Right cardiac atrium (tissue), 5 donors: ENCODE data around the gene ATF5. TPM values are rescaled to one million over a fixed set of nuclear protein-coding genes. Genes with fewer than 3 reads are reported as not detected.
A peak's percentile ranks its signal among the peaks of the same experiment; 100 is the strongest.
"Not testable (repeated sequence)": the region's sequence is repeated elsewhere in the genome, so short reads cannot be mapped to it uniquely, and the experiment has no call there.

Source experiments
- ATAC-seq, 2 donors: fragments of 200-7000 bp; cut with Tn5 transposase; one replicate each; pipeline versions ENCODE4 v1.8.0 to v1.9.1; 2020; ENCODE audit warnings: moderate library complexity in 2 of 2, mild to moderate bottlenecking in 1 of 2
- DNase-seq, 3 donors: peaks; one replicate each; pipeline ENCODE4 v3.0.0-alpha.2; 2020
- H3K27ac ChIP-seq: one replicate; pipeline ENCODE4 v1.5.1; 2013; ENCODE audit warnings: mild to moderate bottlenecking, low read length, control low read depth, moderate library complexity
- H3K27me3 ChIP-seq: one replicate; pipeline ENCODE4 v1.6.1; 2013; ENCODE audit not compliant: control insufficient read depth, insufficient read depth
- H3K4me1 ChIP-seq: one replicate; pipeline ENCODE4 v1.6.1; 2013; ENCODE audit warnings: low read length; ENCODE audit not compliant: control insufficient read depth, insufficient read depth
- H3K4me3 ChIP-seq: one replicate; pipeline ENCODE4 v1.5.1; 2013; ENCODE audit warnings: low read length, control low read depth
- H3K9me3 ChIP-seq: one replicate; pipeline ENCODE4 v1.6.1; 2013; ENCODE audit warnings: low read length; ENCODE audit not compliant: control insufficient read depth
- WGBS: extraction: QIAGEN DNeasy Blood & Tissue Kit; methylation state at CpG from one replicate; pipeline ENCODE4 v1.1.7; 2013; 5-methylcytosine and 5-hydroxymethylcytosine counted together
- intact Hi-C, 4 donors: fragments of 100-400 bp; cut with DNase I; formaldehyde crosslinking; loops; one replicate each; pipeline versions ENCODE4 v1.11.0 to v1.14.0; 2022 to 2023
- polyA plus RNA-seq: library from polyadenylated mRNA; stranded (reverse); fragments of 200-250 nt; gene quantifications from one replicate; pipeline ENCODE4 v1.2.3, GENCODE V29; 2013
- total RNA-seq, 4 donors: library from RNA; stranded (reverse); fragmentation: NEBNext Ultra II Directional; extraction: Animal tissue kit (Norgen Biotek cat#: 25700); gene quantifications; one replicate each; pipeline ENCODE4 v1.2.1, GENCODE V29; 2021
- donor health status: healthy with polysubstance abuse.
- donor health status: DM: no; HTN: yes; CAD: no.
- donor health status: DM: no; HTN: no; CAD: no.
- donor health status: DM: no; HTN: yes; CAD: no; lungs with severe emphysema.
- donor health status: DM: yes; HTN: yes; CAD: no.

The ATF5 gene
- total and polyA plus RNA-seq, 5 donors, result 7.1 to 16.8 (median 10.8) TPM

GRCh38 chr19:49968279-49968922 is 39.4 kb downstream of the ATF5 start:
- 73% methylated on average over 5 of the region's 5 CpGs for WGBS

GRCh38 chr19:49969355-49969754 is 40.4 kb downstream of the ATF5 start:
- H3K4me1 ChIP-seq, H3K27ac ChIP-seq, H3K9me3 ChIP-seq, H3K27me3 ChIP-seq, DNase-seq, H3K4me3 ChIP-seq, intact Hi-C loops: not testable (repeated sequence)
- 15% methylated on average over 4 of the region's 9 CpGs for WGBS
- ATAC-seq, result peak; percentile 59 to 61

More at GRCh38 chr19:49968279-49968922, 39.4 kb downstream of the ATF5 start:
- Histone ChIP-seq H3K4me1 (no peaks in the 10 kb centered on the region), H3K27ac (no peak overlapping the region), H3K9me3 (no peaks in the 10 kb centered on the region), H3K4me3 (no peak overlapping the region), H3K27me3 (no peaks in the 10 kb centered on the region)
- DNase-seq, result peak in 1 of 3 donors; percentile 67
- intact Hi-C loops, result no loop called here
- ATAC-seq, result no peak

- peak in 1 of 3 donors; percentile 70 for DNase-seq
- no peaks in the 10 kb centered on the region for H3K4me1 ChIP-seq
- no peaks in the 10 kb centered on the region for H3K27me3 ChIP-seq
- no peak overlapping the region for H3K4me3 ChIP-seq
- H3K9me3 ChIP-seq, result no peaks in the 10 kb centered on the region
- intact Hi-C loops, result no loop called here
- H3K27ac ChIP-seq, result no peak overlapping the region
- WGBS, result 60% methylated on average over 12 of the region's 12 CpGs
- ATAC-seq, result no peak
These were observed 43.0 kb downstream of the ATF5 start for GRCh38 chr19:49971991-49972411.

GRCh38 chr19:49972841-49973240 is 43.8 kb downstream of the ATF5 start:
- Histone ChIP-seq H3K27me3 (no peaks in the 10 kb centered on the region), H3K27ac (no peak overlapping the region), H3K9me3 (no peaks in the 10 kb centered on the region), H3K4me1 (no peaks in the 10 kb centered on the region), H3K4me3 (no peak overlapping the region)
- DNase-seq (no peak), ATAC-seq (no peak)
- 85% methylated on average over 6 of the region's 6 CpGs for WGBS
- intact Hi-C loops, result no loop called here

GRCh38 chr19:49973987-49974386 is 45.0 kb downstream of the ATF5 start:
- H3K9me3 ChIP-seq, result no peaks in the 10 kb centered on the region
- WGBS, result 85% methylated on average over 18 of the region's 18 CpGs
- H3K4me1 ChIP-seq, result no peaks in the 10 kb centered on the region
- H3K27ac ChIP-seq, result no peak overlapping the region
- no peaks in the 10 kb centered on the region for H3K27me3 ChIP-seq
- no peak overlapping the region for H3K4me3 ChIP-seq
- ATAC-seq, result no peak
- intact Hi-C loops, result no loop called here
- DNase-seq, result peak in 2 of 3 donors; percentile 39 to 64

GRCh38 chr19:49975051-49975450 is 46.0 kb downstream of the ATF5 start:
- no peaks in the 10 kb centered on the region for H3K27me3 ChIP-seq
- WGBS, result 78% methylated on average over 7 of the region's 7 CpGs
- no peaks in the 10 kb centered on the region for H3K4me1 ChIP-seq
- intact Hi-C loops, result no loop called here
- H3K4me3 ChIP-seq, result no peak overlapping the region
- peak in 1 of 3 donors; percentile 45 for DNase-seq
- no peak overlapping the region for H3K27ac ChIP-seq
- ATAC-seq, result no peak
- no peaks in the 10 kb centered on the region for H3K9me3 ChIP-seq

GRCh38 chr19:49976496-49976895 is 47.5 kb downstream of the ATF5 start:
- H3K27me3 ChIP-seq, result no peaks in the 10 kb centered on the region
- H3K9me3 ChIP-seq, result no peaks in the 10 kb centered on the region
- H3K4me1 ChIP-seq, result no peaks in the 10 kb centered on the region
- 61% methylated on average over 3 of the region's 3 CpGs for WGBS
- ATAC-seq (no peak), DNase-seq (peak in 1 of 3 donors; percentile 24)
- intact Hi-C loops, result no loop called here
- no peak overlapping the region for H3K27ac ChIP-seq
- no peak overlapping the region for H3K4me3 ChIP-seq

GRCh38 chr19:49977076-49977475 is 48.1 kb downstream of the ATF5 start:
- H3K9me3 ChIP-seq, result no peaks in the 10 kb centered on the region
- ATAC-seq (no peak), DNase-seq (peak in 1 of 3 donors; percentile 16)
- no peaks in the 10 kb centered on the region for H3K27me3 ChIP-seq
- no peak overlapping the region for H3K27ac ChIP-seq
- H3K4me3 ChIP-seq, result no peak overlapping the region
- intact Hi-C loops, result no loop called here
- H3K4me1 ChIP-seq, result no peaks in the 10 kb centered on the region
- WGBS, result 84% methylated on average over 13 of the region's 13 CpGs

- Histone ChIP-seq H3K4me1 (no peaks in the 10 kb centered on the region), H3K9me3 (no peaks in the 10 kb centered on the region), H3K27ac (no peak overlapping the region), H3K4me3 (no peak overlapping the region), H3K27me3 (no peaks in the 10 kb centered on the region)
- ATAC-seq (no peak), DNase-seq (peak in 1 of 3 donors; percentile 17)
- intact Hi-C loops, result no loop called here
- 87% methylated on average over 18 of the region's 18 CpGs for WGBS
These were observed 48.9 kb downstream of the ATF5 start for GRCh38 chr19:49977881-49978280.

GRCh38 chr19:49978324-49978723 is 49.3 kb downstream of the ATF5 start:
- WGBS, result 82% methylated on average over 11 of the region's 11 CpGs
- intact Hi-C loops, result no loop called here
- H3K4me3 ChIP-seq, result no peak overlapping the region
- H3K27me3 ChIP-seq, result no peaks in the 10 kb centered on the region
- no peaks in the 10 kb centered on the region for H3K4me1 ChIP-seq
- DNase-seq, result peak in 1 of 3 donors; percentile 16
- ATAC-seq, result no peak
- no peaks in the 10 kb centered on the region for H3K9me3 ChIP-seq
- H3K27ac ChIP-seq, result no peak overlapping the region

- H3K4me3 ChIP-seq, result no peak overlapping the region
- DNase-seq (peak in 1 of 3 donors; percentile 17), ATAC-seq (no peak)
- intact Hi-C loops, result loop anchor here in 3 of 4 donors (2.0 to 5.0 kb wide), 2 partner anchors 43 to 45 kb away; no protein-coding TSS in a partner anchor
- H3K9me3 ChIP-seq, result no peaks in the 10 kb centered on the region
- 70% methylated on average over 21 of the region's 21 CpGs for WGBS
- H3K4me1 ChIP-seq, result no peaks in the 10 kb centered on the region
- no peaks in the 10 kb centered on the region for H3K27me3 ChIP-seq
- H3K27ac ChIP-seq, result no peak overlapping the region
These were observed 52.9 kb downstream of the ATF5 start for GRCh38 chr19:49981603-49982593.
